K562 (cell line): ENCODE data around the gene CBX4. TPM values are rescaled to one million over a fixed set of nuclear protein-coding genes. Genes with fewer than 3 reads are reported as not detected.
A peak's percentile ranks its signal among the peaks of the same experiment; 100 is the strongest.

Experiments
- ATAC-seq: fragments of 200-7000 bp; cut with Tn5 transposase; 3 replicates; pipeline ENCODE4 v1.9.1; 2020; ENCODE audit warnings: moderate library complexity
- BruUV-seq: library from RNA; stranded (reverse); fragments of 400-500 nt; replicated peaks from 2 replicates; lab custom pipeline; 2021; lab: Mats Ljungman, UMichigan
- CTCF ChIA-PET: fragments of 300-600 bp; formaldehyde crosslinking; extraction: SDS; loops from one replicate; lab custom pipeline; 2021; ENCODE audit warnings: low intra/inter-chr PET ratio; lab: Yijun Ruan, JAX
- POLR2A ChIA-PET: fragments of 300-600, 350-650 bp; sonication (Branson Sonifier 250); formaldehyde crosslinking; extraction: SDS; loops from one replicate; lab custom pipeline; 2021; ENCODE audit warnings: antibody characterized with exemption, inconsistent platforms; lab: Yijun Ruan, JAX
- DNase-seq, 4 experiments: peaks; one replicate each; pipeline versions ENCODE4 v3.0.0 to v3.0.0-alpha.2; 2011 to 2018; ENCODE audit warnings: low spot score in 3 of 4, mixed read lengths in 3 of 4; ENCODE audit errors: extremely low read depth in 1 of 4
- FAIRE-seq: peaks from 2 replicates; lab custom pipeline; 2011; peaks lifted over from hg19 to GRCh38; lab: Jason Lieb, UNC
- H2AFZ ChIP-seq: 2 replicates; pipeline ENCODE4 v1.6.0; 2011; ENCODE audit warnings: low read depth, low read length, control low read depth, inconsistent platforms
- H3K27ac ChIP-seq: fragments of 200-600 bp; 3 replicates; pipeline ENCODE4 v1.8.0; 2011; ENCODE audit warnings: low read depth, mild to moderate bottlenecking, control low read depth, inconsistent platforms, low read length, moderate library complexity, mixed read lengths; ENCODE audit errors: extremely low read depth
- H3K27me3 ChIP-seq, 2 experiments: fragments of 300-600 bp in 1 of 2; 2 replicates in 1 of 2; 3 replicates in 1 of 2; pipeline versions ENCODE4 v1.6.0 to v1.8.0; 2011; ENCODE audit warnings: inconsistent platforms in 2 of 2, low read length in 2 of 2, mild to moderate bottlenecking in 1 of 2, mixed read lengths in 1 of 2, moderate library complexity in 1 of 2; ENCODE audit not compliant: control insufficient read depth in 2 of 2, insufficient read depth in 2 of 2
- H3K36me3 ChIP-seq: fragments of 300-600 bp; 3 replicates; pipeline ENCODE4 v1.8.0; 2011; ENCODE audit warnings: mild to moderate bottlenecking, low read length, inconsistent platforms; ENCODE audit not compliant: control insufficient read depth, insufficient read depth
- H3K4me1 ChIP-seq, 2 experiments: fragments of 200-600 bp in 1 of 2; replicated peaks in 1 of 2; 2 replicates in 1 of 2; 3 replicates in 1 of 2; pipeline versions ENCODE4 v1.5.1 to v1.8.0; 2011; ENCODE audit warnings: inconsistent platforms in 2 of 2, low read length in 2 of 2, mild to moderate bottlenecking in 1 of 2, mixed read lengths in 1 of 2, moderate library complexity in 1 of 2; ENCODE audit not compliant: control insufficient read depth in 2 of 2, insufficient read depth in 2 of 2
- H3K4me2 ChIP-seq: 2 replicates; pipeline ENCODE4 v1.6.1; 2011; ENCODE audit warnings: low read length, control low read depth, inconsistent platforms, mixed read lengths; ENCODE audit not compliant: insufficient read depth
- H3K4me3 ChIP-seq: fragments of 200-600 bp; sonication (generic), shearing (Covaris generic); 2 replicates; pipeline ENCODE4 v1.5.1; 2016; ENCODE audit warnings: control low read depth, inconsistent platforms
- H3K79me2 ChIP-seq: fragments of 200-600 bp; 3 replicates; pipeline ENCODE4 v1.8.0; 2011; ENCODE audit warnings: low read length, inconsistent platforms; ENCODE audit not compliant: control insufficient read depth, insufficient read depth
- H3K9ac ChIP-seq, 2 experiments: 2 replicates each; pipeline versions ENCODE4 v1.6.0 to v1.6.1; 2011; ENCODE audit warnings: low read depth in 2 of 2, low read length in 2 of 2, control low read depth in 1 of 2, inconsistent platforms in 1 of 2, mild to moderate bottlenecking in 1 of 2, mixed read lengths in 1 of 2; ENCODE audit not compliant: insufficient read depth in 1 of 2
- H3K9me1 ChIP-seq: one replicate; pipeline ENCODE4 v1.6.0; 2011; ENCODE audit warnings: inconsistent platforms, mild to moderate bottlenecking, low read length, moderate library complexity; ENCODE audit not compliant: control insufficient read depth, insufficient read depth
- H3K9me3 ChIP-seq: replicated peaks from 2 replicates; pipeline ENCODE4 v1.5.1; 2011; ENCODE audit warnings: low read depth, low read length, inconsistent platforms; ENCODE audit not compliant: control insufficient read depth, insufficient read depth
- H4K20me1 ChIP-seq: replicated peaks from 2 replicates; pipeline ENCODE4 v1.6.1; 2011; ENCODE audit warnings: low read length, inconsistent platforms, mixed read lengths; ENCODE audit not compliant: control insufficient read depth, insufficient read depth
- BMI1 ChIP-seq: fragments of 150-350 bp; IDR thresholded peaks from 2 replicates; pipeline ENCODE4 v1.6.1; 2014; ENCODE audit warnings: low read length
- ESRRB ChIP-seq: fragments of 250-450 bp; sonication (Bioruptor Pico); IDR thresholded peaks from 2 replicates; pipeline ENCODE4 v1.5.0; 2020; ENCODE audit warnings: mild to moderate bottlenecking, moderate library complexity, borderline replicate concordance
- HLTF ChIP-seq: fragments of 450-650 bp; IDR thresholded peaks from 2 replicates; pipeline ENCODE4 v1.6.1; 2016
- RBM39 ChIP-seq: fragments of 200-400 bp; formaldehyde crosslinking; optimal IDR thresholded peaks from 2 replicates; pipeline ENCODE3; 2018; ENCODE audit warnings: low read depth, low read length
- ZNF583 ChIP-seq: fragments of 250-450 bp; sonication (Bioruptor Pico); IDR thresholded peaks from 2 replicates; pipeline ENCODE4 v1.4.0; 2020
- WGBS: fragments of 100-300 bp; shearing (Covaris generic); methylation state at CpG from one replicate; pipeline ENCODE4 v1.1.6; 2016; ENCODE audit warnings: low coverage, mixed read lengths; ENCODE audit not compliant: insufficient coverage; ENCODE audit errors: missing lambda C conversion rate; 5-methylcytosine and 5-hydroxymethylcytosine counted together
- in situ Hi-C: fragments of 300-500 bp; cut with MboI; formaldehyde crosslinking; loops from 4 replicates; pipeline ENCODE4 v1.15.0; 2018; ENCODE audit warnings: inconsistent platforms, mixed read lengths
- intact Hi-C: fragments of 100-400 bp; cut with micrococcal nuclease; formaldehyde crosslinking; loops from 2 replicates; pipeline ENCODE4 v1.14.2; 2022
- polyA plus RNA-seq, 8 experiments: library from polyadenylated mRNA; depleted of rRNA in 4 of 8; stranded (reverse) in 5 of 8; unstranded in 3 of 8; fragments of >200 nt; fragmentation: Nextera tagmentation in 2 of 8; fragmentation: Illumina TruSeq in 1 of 8; extraction: Ambion mirVana in 2 of 8; extraction: Trizol in 1 of 8; gene quantifications; 2 replicates each; pipeline versions ENCODE4 v1.2.1 to v1.2.3, GENCODE V29; 2011 to 2014; ENCODE audit warnings: inconsistent platforms in 1 of 8, missing spikeins in 1 of 8
- total RNA-seq, 7 experiments: library from RNA; depleted of rRNA in 6 of 7; stranded (reverse); fragments of >200 nt in 6 of 7; fragmentation: Illumina TruSeq in 2 of 7; extraction: Trizol in 2 of 7; gene quantifications; 2 replicates each; pipeline versions ENCODE4 v1.2.1 to v1.2.3, GENCODE V29; 2011 to 2021; ENCODE audit warnings: low replicate concordance in 1 of 7
- TF ChIP-seq, protein P1 (sequence below), 2 experiments: IDR thresholded peaks; 2 replicates each; pipeline ENCODE4 v1.6.1; 2012; ENCODE audit warnings: improper control_type of control experiment in 2 of 2, low read depth in 2 of 2, low read length in 2 of 2, borderline replicate concordance in 1 of 2
- TF ChIP-seq, protein P2 (sequence below), 2 experiments: fragments of 200-800 bp in 1 of 2; sonication (Bioruptor generic) in 1 of 2; sonication (generic) in 1 of 2; formaldehyde crosslinking in 1 of 2; IDR thresholded peaks in 1 of 2; conservative IDR thresholded peaks in 1 of 2; 2 replicates each; pipeline versions ENCODE4 v1.5.0 to v1.6.1; 2016 to 2020; ENCODE audit warnings: missing compliant biosample characterization in 1 of 2, missing genetic modification characterization in 1 of 2, missing genetic modification reagents in 1 of 2
- TF ChIP-seq, protein P3 (sequence below): fragments of 450-650 bp; IDR thresholded peaks from 2 replicates; pipeline ENCODE4 v1.6.1; 2018; ENCODE audit not compliant: partially characterized antibody
- TF ChIP-seq, protein P4 (sequence below): sonication (generic); formaldehyde crosslinking; IDR thresholded peaks from 2 replicates; pipeline ENCODE4 v1.8.0; 2022; ENCODE audit warnings: mild to moderate bottlenecking, missing genetic modification reagents

The CBX4 gene
- total and polyA plus RNA-seq, 9 of the 15 experiments (the other 6 are each of a cell fraction or from before 2014, with no cell fraction given): 0.98 to 50.5 (median 10.0) TPM

DNA sequence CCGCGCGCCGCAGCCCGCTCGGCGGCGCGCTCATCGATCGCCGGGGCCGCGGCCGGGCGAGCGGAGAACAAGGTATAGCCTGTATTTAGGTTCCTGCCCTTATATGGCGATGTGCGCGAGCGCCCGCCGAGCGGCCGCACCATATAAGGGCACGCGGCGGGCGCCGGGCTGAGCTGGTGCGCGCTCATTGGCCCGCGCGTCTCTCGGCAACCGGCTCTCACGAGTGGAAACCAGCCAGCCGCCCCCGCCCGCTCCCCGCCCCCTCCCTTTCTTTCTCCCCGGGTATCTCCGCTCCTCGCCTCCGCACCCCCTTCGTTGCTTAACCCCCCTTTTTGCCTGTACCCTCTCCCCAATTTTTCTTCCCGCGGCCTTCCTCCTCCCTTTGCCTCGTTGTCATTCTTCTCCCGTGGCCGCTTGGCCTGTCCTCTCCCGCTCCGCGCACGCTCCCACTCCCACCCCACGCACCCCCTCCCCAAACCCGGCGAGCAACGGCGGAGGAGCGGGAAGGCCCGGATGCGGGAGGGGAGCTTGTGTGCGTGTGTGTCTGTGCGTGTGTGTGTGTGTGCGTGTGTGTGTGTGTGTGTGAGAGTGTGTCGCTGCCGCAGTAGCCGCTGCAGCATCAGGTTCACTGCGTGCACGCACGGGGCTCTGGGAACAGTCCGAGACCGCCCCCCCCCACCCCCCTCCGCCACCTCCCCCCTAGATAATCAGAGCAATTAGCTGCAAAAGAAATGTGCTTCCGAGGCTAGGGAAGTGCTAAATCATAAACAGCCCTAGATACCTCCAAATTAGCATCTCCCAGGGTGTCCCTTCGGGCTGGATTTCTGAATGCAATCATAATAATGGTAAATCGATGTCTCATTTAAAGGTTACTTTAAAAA lies 28.9 kb downstream of the CBX4 start:
- peak; percentile 88 to 95 (median 92) for DNase-seq
- in situ Hi-C loops: no loop called here
- no peaks in the 10 kb centered on the region for H4K20me1 ChIP-seq
- 0% methylated on average over 14 of the region's 79 CpGs for WGBS
- H3K27ac ChIP-seq: peak overlapping the region; percentile 91; the same call in 2 of the 3 replicates
- H3K9me3 ChIP-seq: no peaks in the 10 kb centered on the region
- peak overlapping the region; percentile 82 to 92; a peak in 3 of 4 replicates for H3K9ac ChIP-seq
- no peaks in the 10 kb centered on the region for H3K27me3 ChIP-seq
- no peaks in the 10 kb centered on the region for H3K9me1 ChIP-seq
- BruUV-seq: no TSS peak
- peak; percentile 87 for FAIRE-seq
- peak overlapping the region; percentile 82 for H3K4me2 ChIP-seq
- peak overlapping the region; percentile 49 for H3K4me3 ChIP-seq
- ATAC-seq: peak; percentile 95
- no peaks in the 10 kb centered on the region for H3K36me3 ChIP-seq
- ChIA-PET CTCF (interaction anchor here (1.0 to 1.1 kb wide), 2 partner anchors 24 to 106 kb away, joined by 3 to 4 read pairs; no protein-coding TSS in a partner anchor), POLR2A (interaction anchor here (0.5 to 18.8 kb wide), 7 partner anchors 10 to 66 kb away, joined by 4 to 386 read pairs (median 5); partner anchors contain the start of genes CBX2, CBX4 and CBX8)
- H2AFZ ChIP-seq: peak overlapping the region; percentile 85
- peaks cover 37 to 78% of the 10 kb centered on the region in 2 experiments for H3K4me1 ChIP-seq
- no peaks in the 10 kb centered on the region for H3K79me2 ChIP-seq
- intact Hi-C loops: loop anchor here (2.0 to 5.0 kb wide), 2 partner anchors 22 to 182 kb away; no protein-coding TSS in a partner anchor
- TF ChIP-seq ESRRB (CRISPR knock-in tag) (0 out of 2 replicates have a peak, but pooled peaks have one; percentile 32), BMI1 (peak; percentile 43), HLTF (peak; percentile 33; the same call in 1 of the 2 replicates), RBM39 (no peak), ZNF583 (CRISPR knock-in tag) (no peak)
- TF ChIP-seq, protein P1, sequence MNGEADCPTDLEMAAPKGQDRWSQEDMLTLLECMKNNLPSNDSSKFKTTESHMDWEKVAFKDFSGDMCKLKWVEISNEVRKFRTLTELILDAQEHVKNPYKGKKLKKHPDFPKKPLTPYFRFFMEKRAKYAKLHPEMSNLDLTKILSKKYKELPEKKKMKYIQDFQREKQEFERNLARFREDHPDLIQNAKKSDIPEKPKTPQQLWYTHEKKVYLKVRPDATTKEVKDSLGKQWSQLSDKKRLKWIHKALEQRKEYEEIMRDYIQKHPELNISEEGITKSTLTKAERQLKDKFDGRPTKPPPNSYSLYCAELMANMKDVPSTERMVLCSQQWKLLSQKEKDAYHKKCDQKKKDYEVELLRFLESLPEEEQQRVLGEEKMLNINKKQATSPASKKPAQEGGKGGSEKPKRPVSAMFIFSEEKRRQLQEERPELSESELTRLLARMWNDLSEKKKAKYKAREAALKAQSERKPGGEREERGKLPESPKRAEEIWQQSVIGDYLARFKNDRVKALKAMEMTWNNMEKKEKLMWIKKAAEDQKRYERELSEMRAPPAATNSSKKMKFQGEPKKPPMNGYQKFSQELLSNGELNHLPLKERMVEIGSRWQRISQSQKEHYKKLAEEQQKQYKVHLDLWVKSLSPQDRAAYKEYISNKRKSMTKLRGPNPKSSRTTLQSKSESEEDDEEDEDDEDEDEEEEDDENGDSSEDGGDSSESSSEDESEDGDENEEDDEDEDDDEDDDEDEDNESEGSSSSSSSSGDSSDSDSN (IDR thresholded peaks at IDR 0.05; ENCODE audit: borderline replicate concordance in 1 of 2, low read depth in 2 of 2, low read length in 2 of 2): 0 out of 4 replicates have a peak, but pooled peaks of 1 of the 2 experiments have one; percentile 47
- TF ChIP-seq, protein P2, sequence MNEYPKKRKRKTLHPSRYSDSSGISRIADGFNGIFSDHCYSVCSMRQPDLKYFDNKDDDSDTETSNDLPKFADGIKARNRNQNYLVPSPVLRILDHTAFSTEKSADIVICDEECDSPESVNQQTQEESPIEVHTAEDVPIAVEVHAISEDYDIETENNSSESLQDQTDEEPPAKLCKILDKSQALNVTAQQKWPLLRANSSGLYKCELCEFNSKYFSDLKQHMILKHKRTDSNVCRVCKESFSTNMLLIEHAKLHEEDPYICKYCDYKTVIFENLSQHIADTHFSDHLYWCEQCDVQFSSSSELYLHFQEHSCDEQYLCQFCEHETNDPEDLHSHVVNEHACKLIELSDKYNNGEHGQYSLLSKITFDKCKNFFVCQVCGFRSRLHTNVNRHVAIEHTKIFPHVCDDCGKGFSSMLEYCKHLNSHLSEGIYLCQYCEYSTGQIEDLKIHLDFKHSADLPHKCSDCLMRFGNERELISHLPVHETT (CRISPR knock-in tag; conservative IDR thresholded peaks at IDR 0.05 in 1 of 2, IDR thresholded peaks at IDR 0.05 in 1 of 2): peak in 1 of 2 experiments; percentile 96; a peak in 2 of 4 replicates
- TF ChIP-seq, protein P3, sequence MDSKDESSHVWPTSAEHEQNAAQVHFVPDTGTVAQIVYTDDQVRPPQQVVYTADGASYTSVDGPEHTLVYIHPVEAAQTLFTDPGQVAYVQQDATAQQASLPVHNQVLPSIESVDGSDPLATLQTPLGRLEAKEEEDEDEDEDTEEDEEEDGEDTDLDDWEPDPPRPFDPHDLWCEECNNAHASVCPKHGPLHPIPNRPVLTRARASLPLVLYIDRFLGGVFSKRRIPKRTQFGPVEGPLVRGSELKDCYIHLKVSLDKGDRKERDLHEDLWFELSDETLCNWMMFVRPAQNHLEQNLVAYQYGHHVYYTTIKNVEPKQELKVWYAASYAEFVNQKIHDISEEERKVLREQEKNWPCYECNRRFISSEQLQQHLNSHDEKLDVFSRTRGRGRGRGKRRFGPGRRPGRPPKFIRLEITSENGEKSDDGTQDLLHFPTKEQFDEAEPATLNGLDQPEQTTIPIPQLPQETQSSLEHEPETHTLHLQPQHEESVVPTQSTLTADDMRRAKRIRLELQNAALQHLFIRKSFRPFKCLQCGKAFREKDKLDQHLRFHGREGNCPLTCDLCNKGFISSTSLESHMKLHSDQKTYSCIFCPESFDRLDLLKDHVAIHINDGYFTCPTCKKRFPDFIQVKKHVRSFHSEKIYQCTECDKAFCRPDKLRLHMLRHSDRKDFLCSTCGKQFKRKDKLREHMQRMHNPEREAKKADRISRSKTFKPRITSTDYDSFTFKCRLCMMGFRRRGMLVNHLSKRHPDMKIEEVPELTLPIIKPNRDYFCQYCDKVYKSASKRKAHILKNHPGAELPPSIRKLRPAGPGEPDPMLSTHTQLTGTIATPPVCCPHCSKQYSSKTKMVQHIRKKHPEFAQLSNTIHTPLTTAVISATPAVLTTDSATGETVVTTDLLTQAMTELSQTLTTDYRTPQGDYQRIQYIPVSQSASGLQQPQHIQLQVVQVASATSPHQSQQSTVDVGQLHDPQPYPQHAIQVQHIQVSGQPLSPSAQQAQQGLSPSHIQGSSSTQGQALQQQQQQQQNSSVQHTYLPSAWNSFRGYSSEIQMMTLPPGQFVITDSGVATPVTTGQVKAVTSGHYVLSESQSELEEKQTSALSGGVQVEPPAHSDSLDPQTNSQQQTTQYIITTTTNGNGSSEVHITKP: no peak
- TF ChIP-seq, protein P4, sequence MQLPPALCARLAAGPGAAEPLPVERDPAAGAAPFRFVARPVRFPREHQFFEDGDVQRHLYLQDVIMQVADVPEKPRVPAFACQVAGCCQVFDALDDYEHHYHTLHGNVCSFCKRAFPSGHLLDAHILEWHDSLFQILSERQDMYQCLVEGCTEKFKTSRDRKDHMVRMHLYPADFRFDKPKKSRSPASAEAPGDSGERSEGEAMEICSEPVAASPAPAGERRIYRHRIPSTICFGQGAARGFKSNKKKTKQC: no peak
